Muscle of back (tissue), 11 donors: Measurements from ENCODE around the gene TNIP2. TPM values are rescaled to one million over a fixed set of nuclear protein-coding genes. Genes with fewer than 3 reads are reported as not detected.

ENCODE experiments used
- DNase-seq, 3 donors: peaks; one replicate each; pipeline versions ENCODE4 v3.0.0 to v3.0.0-alpha.2; 2013
- polyA plus RNA-seq, 10 donors: library from polyadenylated mRNA; unstranded; fragments of 120-200 nt; gene quantifications; one replicate each; pipeline ENCODE4 v1.2.1, GENCODE V29; 2013; ENCODE audit not compliant: insufficient read length in 10 of 10

TNIP2 gene
- polyA plus RNA-seq, 10 donors: 10.9 to 20.7 (median 14.0) TPM

DNA sequence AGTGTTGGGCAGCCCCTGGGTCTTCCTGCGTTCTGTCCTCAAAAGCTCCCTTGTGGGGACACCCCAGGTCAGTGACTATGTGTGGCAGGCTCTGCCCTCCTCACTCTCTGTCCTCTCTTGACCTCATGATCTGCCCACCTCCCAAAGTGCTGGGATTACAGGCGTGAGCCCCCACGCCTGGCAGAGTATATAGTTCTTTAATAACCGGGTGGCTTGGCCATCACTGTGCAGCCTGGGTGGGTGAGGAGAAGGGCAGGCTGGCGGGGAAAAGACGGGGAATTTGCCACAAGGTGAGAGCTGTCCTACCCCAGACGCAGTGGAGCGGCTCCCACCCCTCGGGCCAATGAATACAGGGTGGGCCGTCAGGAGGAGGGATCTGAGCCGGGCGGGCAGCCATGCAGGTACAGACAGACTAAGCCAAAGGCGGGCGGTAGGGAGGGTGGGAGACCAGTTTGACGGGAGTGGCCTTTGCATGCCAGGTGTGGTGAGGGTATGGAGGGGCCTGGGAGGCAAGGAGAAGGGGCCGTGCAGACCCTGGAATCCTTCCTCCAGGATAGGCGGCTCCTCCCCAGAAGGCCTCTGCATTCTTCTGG is 39.3 kb upstream of the TNIP2 start:
- peak in 1 of 3 donors; percentile 3 for DNase-seq

GRCh38 chr4:2794486-2795299 is 38.6 kb upstream of the TNIP2 start:
- DNase-seq: peak in 1 of 3 donors; percentile 58

GRCh38 chr4:2793586-2794485 is 37.7 kb upstream of the TNIP2 start:
- peak in 1 of 3 donors; percentile 64 for DNase-seq

- DNase-seq: peak; percentile 59 to 83 (median 73)
Observed at GRCh38 chr4:2792711-2793585, 36.8 kb upstream of the TNIP2 start, which contains the start of gene SH3BP2. TSS of gene SH3BP2 (plus strand) at chr4:2793085. CDS start at chr4:2820618, 27,533 bp downstream.

DNA sequence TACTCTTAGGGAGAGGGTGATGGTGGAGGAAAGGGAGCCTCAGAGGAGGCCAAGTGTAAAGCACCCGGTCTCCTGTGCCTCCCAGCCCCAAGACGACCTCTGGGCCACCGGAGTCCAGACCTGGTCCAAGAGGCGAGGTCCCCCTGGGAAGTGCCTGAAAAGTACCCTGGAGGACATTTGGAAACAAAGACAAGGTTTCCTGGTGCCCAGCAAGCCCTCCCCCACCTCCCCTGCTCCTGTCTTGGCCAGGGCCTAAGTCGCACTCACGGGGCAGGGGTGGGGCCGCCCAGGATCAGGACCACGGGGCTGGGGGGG is 36.2 kb upstream of the TNIP2 start:
- DNase-seq: no peak

- peak in 1 of 3 donors; percentile 17 for DNase-seq
Observed at GRCh38 chr4:2791518-2792395, 35.6 kb upstream of the TNIP2 start.

- peak in 1 of 3 donors; percentile 51 for DNase-seq
Observed at GRCh38 chr4:2790583-2791517, 34.7 kb upstream of the TNIP2 start.

DNA sequence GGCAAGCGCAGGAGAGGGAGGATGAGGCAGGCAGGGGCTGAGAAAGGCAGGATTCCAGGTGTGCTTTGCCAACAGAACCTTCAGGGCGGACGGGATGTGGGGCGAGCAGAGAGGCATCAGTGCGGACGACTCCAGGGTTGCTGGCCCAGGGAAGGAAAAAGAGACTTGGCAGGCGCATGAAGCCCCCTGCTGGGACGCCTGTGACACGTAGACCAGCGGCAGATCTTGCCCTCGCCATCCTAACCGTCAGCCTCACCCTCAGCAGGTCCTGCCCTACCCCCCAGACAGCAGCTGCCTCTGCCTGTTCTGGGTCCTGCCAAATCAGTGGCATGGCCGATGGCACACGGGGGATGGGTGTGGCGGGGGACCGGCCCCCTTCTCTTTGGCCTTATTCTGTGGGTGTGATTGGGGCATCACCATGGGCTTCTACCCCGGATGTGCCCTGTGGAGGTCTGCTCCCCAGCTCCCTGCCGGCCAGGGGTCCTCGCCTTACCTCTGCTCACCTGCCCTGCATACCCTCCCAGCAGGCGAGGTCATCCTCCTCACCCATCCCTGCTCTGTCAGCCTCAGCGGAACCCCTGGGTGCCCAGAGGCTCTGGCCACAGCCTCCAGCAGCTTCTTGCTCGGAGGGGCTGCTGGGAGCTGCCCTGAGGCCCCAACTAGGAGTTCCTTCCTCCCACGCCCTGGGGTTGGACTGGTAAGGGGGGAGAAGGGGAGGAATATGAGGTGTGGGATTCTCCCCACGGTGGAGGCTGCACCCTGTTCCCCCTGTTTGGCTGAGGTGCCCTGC is 33.9 kb upstream of the TNIP2 start:
- DNase-seq: peak in 1 of 3 donors; percentile 21

GRCh38 chr4:2789351-2789750 is 33.2 kb upstream of the TNIP2 start:
- peak in 1 of 3 donors; percentile 4 for DNase-seq

DNA sequence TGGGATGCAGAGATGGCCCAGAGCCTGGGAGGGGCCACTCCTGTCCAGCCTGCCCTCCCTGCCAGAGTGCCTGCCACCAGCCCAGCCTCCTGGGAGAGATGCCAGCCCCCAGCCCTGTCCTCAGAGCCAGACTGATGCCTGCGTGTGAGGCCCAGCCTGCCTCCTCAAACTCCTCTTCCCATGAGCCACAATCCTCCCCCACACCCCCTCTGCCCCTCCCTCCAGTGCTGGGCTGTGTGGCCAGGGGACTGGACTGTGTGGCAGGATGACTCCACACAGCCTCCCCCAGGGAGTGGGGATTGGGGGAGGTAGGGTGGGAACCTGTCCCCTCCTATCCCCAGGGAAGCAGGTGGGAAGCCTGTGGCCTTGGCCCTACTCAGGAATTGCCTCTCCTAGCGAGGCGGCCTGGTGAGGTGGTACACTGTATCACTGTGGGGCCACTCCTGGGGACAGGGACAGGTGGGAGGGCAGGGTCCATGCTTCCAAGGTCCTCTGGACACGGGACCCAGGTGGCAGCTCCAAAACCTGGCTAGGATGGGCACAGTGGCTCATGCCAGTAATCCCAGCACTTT is 32.5 kb upstream of the TNIP2 start:
- peak in 1 of 3 donors; percentile 23 for DNase-seq

DNA sequence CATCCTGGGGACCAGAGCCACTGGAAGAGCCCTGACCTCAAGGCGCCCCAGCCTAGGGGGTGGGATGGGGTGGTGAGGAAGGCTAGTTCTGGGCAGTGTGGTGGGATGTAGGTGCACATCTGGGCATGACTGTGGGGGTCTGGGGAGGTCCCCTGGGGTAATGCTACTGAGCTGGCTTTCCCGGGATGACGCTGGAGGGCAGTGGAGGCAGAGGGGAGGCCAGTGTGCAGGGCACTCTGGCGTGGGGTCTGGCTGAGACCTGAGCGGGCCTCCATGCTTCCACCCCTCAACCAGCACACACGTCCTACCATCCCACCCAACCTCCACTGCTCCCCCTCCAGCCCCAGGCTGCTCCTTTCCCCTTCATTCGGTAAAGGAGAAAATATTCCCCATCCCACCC is 32.0 kb upstream of the TNIP2 start:
- peak in 1 of 3 donors; percentile 2 for DNase-seq

DNA sequence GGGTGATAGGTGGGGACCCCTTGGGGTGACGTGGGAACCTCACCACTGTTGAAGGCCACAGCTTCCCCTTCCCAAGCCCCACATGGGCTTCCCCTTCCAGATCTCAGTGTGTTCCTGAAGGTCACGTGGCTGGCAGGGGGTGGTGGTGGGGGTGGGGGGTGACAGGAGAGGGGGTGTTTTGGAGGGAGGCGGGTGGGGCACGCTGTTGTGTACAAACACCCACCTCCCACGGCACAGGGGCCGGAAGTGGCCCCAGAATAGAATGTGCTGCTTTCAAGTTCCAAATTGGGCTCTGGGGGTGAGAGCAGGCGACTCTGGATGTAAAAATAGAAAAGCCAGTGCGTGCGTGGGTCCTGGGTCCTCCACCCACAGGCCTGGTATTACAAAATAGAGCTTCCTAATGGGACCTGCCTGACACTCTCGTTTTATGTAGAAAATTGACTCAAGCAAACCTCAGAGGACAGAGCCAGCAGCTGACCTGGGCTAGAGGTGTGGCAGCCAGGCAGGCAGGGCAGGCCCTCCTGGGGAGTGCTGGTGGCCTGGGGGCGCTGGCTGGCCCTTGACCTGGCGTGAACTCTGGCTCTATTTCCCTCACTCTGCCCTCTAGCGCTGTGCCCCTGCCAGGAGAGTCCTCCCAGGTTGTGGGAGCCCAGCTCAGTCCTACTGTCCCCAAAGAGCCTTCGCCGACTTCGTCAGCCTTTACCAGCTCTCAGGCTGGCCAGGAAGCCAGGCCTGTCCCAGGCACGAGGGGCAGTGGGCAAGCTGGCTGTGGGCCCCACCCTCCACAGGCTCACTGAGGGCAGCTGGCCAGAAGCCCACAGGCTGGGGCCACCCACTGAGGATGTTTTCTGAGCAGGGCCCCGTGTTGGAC is 31.3 kb upstream of the TNIP2 start:
- DNase-seq: peak in 1 of 3 donors; percentile 33

DNA sequence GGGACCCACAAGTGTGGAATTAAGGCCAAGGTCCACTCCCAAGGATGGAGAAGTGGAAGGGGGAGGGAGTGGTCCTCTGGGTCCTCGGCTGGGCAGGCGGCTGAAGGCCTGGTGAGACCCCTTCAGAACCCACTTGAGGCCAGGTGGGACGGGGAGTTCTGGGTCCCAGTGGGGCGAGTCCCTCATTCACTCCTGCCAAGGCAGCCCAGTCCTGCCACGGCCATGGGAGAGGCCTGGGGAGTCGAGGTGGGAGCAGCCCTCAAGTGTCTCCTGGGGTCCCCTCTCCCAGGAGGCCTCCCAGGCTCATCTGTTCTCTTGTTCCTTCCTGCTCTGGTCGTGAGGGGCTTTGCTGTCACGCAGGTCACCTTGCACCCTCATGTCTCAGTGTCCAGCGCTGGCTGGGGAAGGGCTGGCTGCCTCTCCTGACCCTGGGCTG is 30.7 kb upstream of the TNIP2 start:
- no peak for DNase-seq

DNA sequence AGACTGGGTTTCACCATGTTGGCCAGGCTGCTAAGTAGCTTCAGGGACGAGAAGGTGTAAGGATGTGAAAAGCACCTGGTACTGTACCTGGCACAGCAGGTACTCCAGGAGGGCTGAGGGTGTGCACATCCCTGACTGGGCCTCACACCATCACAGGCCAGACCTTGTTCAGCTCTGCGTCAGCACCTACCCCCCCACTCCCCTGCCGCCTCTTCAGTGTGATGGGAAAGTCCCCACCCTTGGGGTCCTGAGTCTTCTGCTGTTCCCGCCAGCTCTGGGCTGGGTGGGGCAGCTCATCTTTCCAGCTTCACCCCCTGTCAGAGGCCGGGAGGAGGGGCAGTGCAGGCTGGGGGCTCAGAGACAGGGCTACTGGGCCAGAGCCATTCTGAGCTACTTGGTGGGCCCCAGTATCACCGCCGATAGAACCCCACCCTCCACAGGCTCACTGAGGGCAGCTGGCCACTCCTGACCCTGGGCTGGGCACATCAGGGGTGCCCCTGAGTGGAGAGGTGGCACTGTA is 30.1 kb upstream of the TNIP2 start:
- peak in 1 of 3 donors; percentile 12 for DNase-seq

DNA sequence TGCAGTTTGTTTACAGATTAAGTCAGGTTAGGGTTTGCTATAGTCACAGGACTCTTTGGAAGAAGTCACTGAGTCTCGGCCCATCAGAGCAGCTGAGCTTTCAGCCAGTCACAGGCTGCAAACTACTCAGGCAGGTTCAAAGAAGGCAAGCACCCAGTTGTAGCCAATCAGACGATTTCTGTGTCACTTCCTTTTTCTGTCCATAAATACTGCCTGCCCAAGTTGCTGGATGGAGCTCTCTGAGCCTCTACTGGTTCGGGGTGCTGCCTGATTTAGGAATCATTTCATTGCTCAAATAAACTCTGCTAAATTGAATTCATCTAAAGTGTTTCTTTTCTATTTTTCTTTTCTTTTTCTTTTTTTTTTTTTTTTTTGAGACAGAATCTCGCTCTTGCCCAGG is 29.5 kb upstream of the TNIP2 start:
- DNase-seq: no peak

GRCh38 chr4:2783790-2784189 is 27.7 kb upstream of the TNIP2 start:
- DNase-seq: no peak
